Smooth muscle cell (in vitro differentiated cells): Measurements from ENCODE around the gene CADM1. TPM values are rescaled to one million over a fixed set of nuclear protein-coding genes. Genes with fewer than 3 reads are reported as not detected.
A peak's percentile ranks its signal among the peaks of the same experiment; 100 is the strongest.

Experiments
- DNase-seq: peaks from one replicate; lab custom pipeline; 2025; ENCODE audit not compliant: unreplicated experiment; lab: John Stamatoyannopoulos, UW
- H2AFZ ChIP-seq: fragments of 200-600 bp; sonication (generic); 2 replicates; pipeline ENCODE4 v1.6.0; 2016; ENCODE audit warnings: antibody characterized with exemption, low read depth, mild to moderate bottlenecking
- H3F3A ChIP-seq: fragments of 200-600 bp; sonication (generic); 2 replicates; pipeline ENCODE4 v1.6.0; 2017; ENCODE audit warnings: antibody characterized with exemption, low read depth
- H3K27ac ChIP-seq: fragments of 200-600 bp; sonication (generic); 2 replicates; pipeline ENCODE4 v1.5.1; 2016; ENCODE audit warnings: low read depth, mild to moderate bottlenecking
- H3K27me3 ChIP-seq: fragments of 200-600 bp; sonication (generic); 2 replicates; pipeline ENCODE4 v1.6.1; 2016; ENCODE audit warnings: low read depth, mild to moderate bottlenecking
- H3K36me3 ChIP-seq: fragments of 200-600 bp; sonication (generic); 2 replicates; pipeline ENCODE4 v1.5.1; 2016; ENCODE audit warnings: low read depth
- H3K4me1 ChIP-seq: fragments of 200-600 bp; sonication (generic); 2 replicates; pipeline ENCODE4 v1.5.1; 2016; ENCODE audit warnings: low read depth
- H3K4me2 ChIP-seq: fragments of 200-600 bp; sonication (generic); 2 replicates; pipeline ENCODE4 v1.6.0; 2016; ENCODE audit warnings: mild to moderate bottlenecking
- H3K4me3 ChIP-seq: fragments of 200-600 bp; sonication (generic); 2 replicates; pipeline ENCODE4 v1.5.1; 2016; ENCODE audit warnings: mild to moderate bottlenecking
- H3K79me2 ChIP-seq: fragments of 200-600 bp; sonication (generic); 2 replicates; pipeline ENCODE4 v1.6.0; 2016; ENCODE audit warnings: low read depth, mild to moderate bottlenecking
- H3K9ac ChIP-seq: fragments of 200-600 bp; sonication (generic); 2 replicates; pipeline ENCODE4 v1.6.0; 2016; ENCODE audit warnings: low read depth
- H3K9me3 ChIP-seq: fragments of 200-600 bp; sonication (generic); replicated peaks from 2 replicates; pipeline ENCODE4 v1.5.1; 2016; ENCODE audit warnings: low read depth
- H4K20me1 ChIP-seq: fragments of 200-600 bp; sonication (generic); 2 replicates; pipeline ENCODE4 v1.6.0; 2016; ENCODE audit warnings: low read depth
- CTCF ChIP-seq: fragments of 200-600 bp; sonication (generic); IDR thresholded peaks from 2 replicates; pipeline ENCODE4 v1.5.1; 2017; ENCODE audit warnings: borderline replicate concordance, mild to moderate bottlenecking, antibody characterized with exemption; ENCODE audit not compliant: insufficient read depth, poor library complexity, severe bottlenecking
- WGBS: methylation state at CpG from one replicate; pipeline ENCODE4 v1.1.7; 2016; ENCODE audit warnings: low lambda C conversion rate; 5-methylcytosine and 5-hydroxymethylcytosine counted together
- polyA plus RNA-seq: library from polyadenylated mRNA; unstranded; fragments of >200 nt; fragmentation: Nextera tagmentation; extraction: Ambion mirVana; gene quantifications from 2 replicates; pipeline ENCODE4 v1.2.1, GENCODE V29; 2016
- total RNA-seq: library from RNA; depleted of rRNA; stranded (reverse); fragments of >200 nt; gene quantifications from 2 replicates; pipeline ENCODE4 v1.2.3, GENCODE V29; 2014

The CADM1 gene
- total and polyA plus RNA-seq, 2 experiments from 2014 or later, result 158 to 167 TPM

- peaks cover 7% of the 10 kb centered on the region for H3K79me2 ChIP-seq
- H4K20me1 ChIP-seq, result no peaks in the 10 kb centered on the region
- H2AFZ ChIP-seq, result no peak overlapping the region
- no peaks in the 10 kb centered on the region for H3F3A ChIP-seq
- WGBS, result 94% methylated on average over 3 of the region's 3 CpGs
- no peak overlapping the region for H3K27ac ChIP-seq
- no peak for TF ChIP-seq CTCF
- H3K4me1 ChIP-seq, result peaks cover 31% of the 10 kb centered on the region
- H3K9me3 ChIP-seq, result no peaks in the 10 kb centered on the region
- H3K4me2 ChIP-seq, result no peak overlapping the region
- H3K27me3 ChIP-seq, result no peaks in the 10 kb centered on the region
- H3K36me3 ChIP-seq, result no peaks in the 10 kb centered on the region
- no peak overlapping the region for H3K9ac ChIP-seq
- no peak overlapping the region for H3K4me3 ChIP-seq
- no peak for DNase-seq
Measured at GRCh38 chr11:115286614-115287013, 217.6 kb downstream of the CADM1 start.

- TF ChIP-seq CTCF, result no peak
- H3K27me3 ChIP-seq, result no peaks in the 10 kb centered on the region
- H4K20me1 ChIP-seq, result no peaks in the 10 kb centered on the region
- 88% methylated on average over 4 of the region's 4 CpGs for WGBS
- peaks cover 25% of the 10 kb centered on the region for H3K4me1 ChIP-seq
- no peak overlapping the region for H3K4me2 ChIP-seq
- H3K9me3 ChIP-seq, result no peaks in the 10 kb centered on the region
- no peaks in the 10 kb centered on the region for H3K36me3 ChIP-seq
- H3F3A ChIP-seq, result no peaks in the 10 kb centered on the region
- no peak overlapping the region for H3K9ac ChIP-seq
- H3K27ac ChIP-seq, result no peak overlapping the region
- no peak overlapping the region for H2AFZ ChIP-seq
- H3K4me3 ChIP-seq, result no peak overlapping the region
- DNase-seq, result no peak
- H3K79me2 ChIP-seq, result peaks cover 7% of the 10 kb centered on the region
Measured at GRCh38 chr11:115284773-115285172, 219.4 kb downstream of the CADM1 start.

GRCh38 chr11:115282923-115283322 lies 221.3 kb downstream of the CADM1 start:
- H3K27ac ChIP-seq, result peak overlapping the region; percentile 97
- H3K9ac ChIP-seq, result no peak overlapping the region
- no peaks in the 10 kb centered on the region for H4K20me1 ChIP-seq
- H3K9me3 ChIP-seq, result no peaks in the 10 kb centered on the region
- no peak for TF ChIP-seq CTCF
- H3K27me3 ChIP-seq, result no peaks in the 10 kb centered on the region
- H3K79me2 ChIP-seq, result peaks cover 7% of the 10 kb centered on the region
- peak overlapping the region; percentile 61 for H3K4me2 ChIP-seq
- no peaks in the 10 kb centered on the region for H3F3A ChIP-seq
- H3K4me3 ChIP-seq, result no peak overlapping the region
- no peaks in the 10 kb centered on the region for H3K36me3 ChIP-seq
- DNase-seq, result no peak
- WGBS, result 57% methylated on average over 4 of the region's 4 CpGs
- H3K4me1 ChIP-seq, result peaks cover 35% of the 10 kb centered on the region
- no peak overlapping the region for H2AFZ ChIP-seq

- no peak for TF ChIP-seq CTCF
- peak overlapping the region; percentile 11 for H3K4me3 ChIP-seq
- peaks cover 15% of the 10 kb centered on the region for H3K79me2 ChIP-seq
- 37% methylated on average over 5 of the region's 5 CpGs for WGBS
- H3K27me3 ChIP-seq, result no peaks in the 10 kb centered on the region
- peak overlapping the region; percentile 61 for H3K4me2 ChIP-seq
- H3K36me3 ChIP-seq, result no peaks in the 10 kb centered on the region
- H3K4me1 ChIP-seq, result peaks cover 22% of the 10 kb centered on the region
- no peak for DNase-seq
- peak overlapping the region; percentile 97 for H3K27ac ChIP-seq
- no peaks in the 10 kb centered on the region for H3K9me3 ChIP-seq
- H3F3A ChIP-seq, result no peaks in the 10 kb centered on the region
- no peaks in the 10 kb centered on the region for H4K20me1 ChIP-seq
- H2AFZ ChIP-seq, result no peak overlapping the region
- peak overlapping the region; percentile 43 for H3K9ac ChIP-seq
Measured at GRCh38 chr11:115280775-115281174, 223.4 kb downstream of the CADM1 start.
